Endometrium (tissue), 2 donors: ENCODE data around the gene KLHL30.
"Not testable (repeated sequence)": the region's sequence is repeated elsewhere in the genome, so short reads cannot be mapped to it uniquely, and the experiment has no call there.

Source experiments
- FAIRE-seq: peaks from 2 replicates; lab custom pipeline; 2012; peaks lifted over from hg19 to GRCh38; lab: Jason Lieb, UNC
- donor health status: control.
- donor health status: control.

The KLHL30 gene

GRCh38 chr2:238161291-238162051 lies 23.0 kb downstream of the KLHL30 start:
- FAIRE-seq: no peak

- no peak for FAIRE-seq
Observed at GRCh38 chr2:238162251-238162845, 23.9 kb downstream of the KLHL30 start.

- no peak for FAIRE-seq
Observed at GRCh38 chr2:238162846-238163441, 24.5 kb downstream of the KLHL30 start.

- FAIRE-seq: no peak
Observed at GRCh38 chr2:238163481-238164198, 25.2 kb downstream of the KLHL30 start.

GRCh38 chr2:238164906-238165287 lies 26.4 kb downstream of the KLHL30 start:
- no peak for FAIRE-seq

- FAIRE-seq: no peak
Observed at GRCh38 chr2:238165288-238165921, 26.9 kb downstream of the KLHL30 start.

GRCh38 chr2:238166391-238167343 lies 28.2 kb downstream of the KLHL30 start:
- FAIRE-seq: no peak

GRCh38 chr2:238167344-238167715 lies 28.9 kb downstream of the KLHL30 start:
- FAIRE-seq: no peak

- FAIRE-seq: no peak
Observed at GRCh38 chr2:238167761-238168160, 29.3 kb downstream of the KLHL30 start.

GRCh38 chr2:238168196-238169047 lies 30.0 kb downstream of the KLHL30 start:
- FAIRE-seq: no peak

GRCh38 chr2:238169048-238169707 lies 30.7 kb downstream of the KLHL30 start:
- no peak for FAIRE-seq

- FAIRE-seq: no peak
Observed at GRCh38 chr2:238169708-238170251, 31.3 kb downstream of the KLHL30 start.

GRCh38 chr2:238170386-238171071 lies 32.1 kb downstream of the KLHL30 start:
- FAIRE-seq: no peak

- FAIRE-seq: not testable (repeated sequence)
Observed at GRCh38 chr2:238171072-238171431, 32.6 kb downstream of the KLHL30 start.

GRCh38 chr2:238171575-238172187 lies 33.2 kb downstream of the KLHL30 start:
- FAIRE-seq: no peak

GRCh38 chr2:238172439-238172838 lies 34.0 kb downstream of the KLHL30 start:
- FAIRE-seq: no peak

GRCh38 chr2:238173692-238174091 lies 35.2 kb downstream of the KLHL30 start:
- no peak for FAIRE-seq

GRCh38 chr2:238174291-238174690 lies 35.8 kb downstream of the KLHL30 start:
- no peak for FAIRE-seq
